ENCODE measurements around the gene ZNF469.
"Not testable (repeated sequence)": the region's sequence is repeated elsewhere in the genome, so short reads cannot be mapped to it uniquely, and the experiment has no call there.

The ZNF469 gene

DNA sequence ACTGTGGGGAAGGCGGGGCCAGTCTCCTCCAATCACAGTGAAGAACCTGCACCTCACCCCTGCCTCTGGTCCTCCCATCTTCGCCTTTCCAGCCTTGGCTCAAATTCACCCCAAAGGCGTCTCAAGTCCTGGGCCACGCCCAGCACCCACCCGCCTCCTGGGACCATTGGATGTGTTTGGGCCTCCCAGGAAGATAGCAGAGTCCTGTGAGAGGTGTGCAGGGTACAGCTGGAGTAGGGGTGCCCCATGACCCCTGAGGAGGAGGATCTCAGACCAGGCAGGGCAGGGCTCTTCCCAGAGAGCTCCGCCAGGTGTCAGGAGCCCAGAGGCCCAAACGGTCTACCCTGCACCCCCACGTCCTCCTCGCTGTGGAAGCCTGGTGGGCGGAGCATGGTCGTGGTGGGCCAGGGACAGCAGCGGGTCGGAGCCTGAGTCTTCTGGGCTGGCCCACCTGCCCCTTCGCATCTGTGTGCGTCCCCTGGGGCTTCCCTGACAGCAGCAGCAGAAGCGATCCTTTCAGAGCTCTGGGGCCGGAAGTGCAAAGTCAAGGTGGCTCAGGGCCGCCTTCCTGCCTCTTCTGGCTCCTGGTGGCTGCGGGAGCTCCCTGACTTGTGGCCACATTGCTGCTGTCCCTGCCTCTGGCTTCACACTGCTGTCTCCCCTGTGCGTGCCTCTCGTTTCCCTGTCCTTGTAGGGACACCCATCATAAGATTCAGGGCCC, 34.9 kb upstream of the ZNF469 start:
- DNase-seq (ENCODE audit: low spot score): peak; percentile 42

DNA sequence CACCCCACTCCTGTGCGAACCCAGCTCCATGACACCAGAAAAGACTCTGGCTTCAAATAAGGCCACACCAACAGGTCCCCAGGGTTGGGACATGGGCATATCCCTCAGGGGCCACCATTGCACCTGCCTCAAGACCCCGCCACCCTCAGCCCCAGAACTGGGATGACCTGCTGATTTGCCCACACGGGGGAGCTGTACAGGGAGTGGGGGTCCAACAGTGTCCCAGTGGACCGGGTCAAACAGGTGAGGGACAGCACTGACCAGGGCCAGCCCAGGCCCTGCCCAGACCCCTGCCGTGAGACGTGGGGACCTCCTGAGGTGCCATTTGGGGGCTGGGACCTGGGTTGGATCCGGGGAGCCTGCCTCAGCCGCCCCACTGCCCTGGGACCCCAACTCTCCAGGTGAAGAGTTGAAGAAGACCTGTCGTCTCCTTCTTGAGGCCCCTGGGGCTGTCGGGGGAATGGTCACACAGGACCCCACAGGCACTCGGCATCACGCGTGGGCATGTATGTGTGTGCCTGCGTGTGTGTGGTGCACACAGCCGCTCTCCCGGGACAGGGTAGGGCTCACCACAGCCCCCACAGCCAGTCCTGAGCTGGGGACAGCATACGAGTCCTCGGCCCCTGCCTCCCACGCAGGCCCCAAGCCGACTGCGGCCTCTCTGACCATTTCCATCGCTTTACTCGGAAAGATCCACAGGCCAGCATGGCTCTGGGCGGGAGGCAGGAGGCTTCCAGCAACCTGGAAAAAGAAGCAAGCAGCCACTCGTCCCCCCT, 34.2 kb upstream of the ZNF469 start:
- DNase-seq (ENCODE audit: low spot score): no peak

DNA sequence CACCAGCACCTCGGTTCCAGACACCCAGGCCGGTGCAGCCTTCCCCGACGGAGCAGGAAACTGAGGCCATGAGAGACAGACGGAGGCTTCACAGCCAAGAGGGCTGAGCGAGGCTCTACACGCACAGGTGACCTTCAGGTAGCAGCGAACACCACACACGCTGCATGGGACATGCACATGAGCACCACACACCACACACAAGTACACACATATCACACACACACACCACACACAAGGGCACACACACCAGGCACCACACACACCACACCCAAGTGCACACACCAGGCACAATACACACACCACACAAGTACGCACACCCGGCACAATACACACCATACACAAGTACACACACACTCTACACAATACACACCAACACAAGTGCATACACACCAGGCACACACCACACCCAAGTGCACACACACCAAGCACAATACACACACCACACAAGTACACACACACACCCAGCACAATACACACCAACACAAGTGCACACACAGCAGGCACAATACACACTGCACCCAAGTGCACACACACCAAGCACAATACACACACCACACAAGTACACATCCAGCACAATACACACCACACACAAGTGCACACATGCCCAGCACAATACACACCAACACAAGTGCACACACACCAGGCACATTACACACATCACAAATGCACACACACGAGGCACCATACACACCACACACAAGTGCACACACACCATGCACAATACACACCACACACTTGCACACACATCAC, 33.4 kb upstream of the ZNF469 start:
- DNase-seq (ENCODE audit: low spot score): no peak

DNA sequence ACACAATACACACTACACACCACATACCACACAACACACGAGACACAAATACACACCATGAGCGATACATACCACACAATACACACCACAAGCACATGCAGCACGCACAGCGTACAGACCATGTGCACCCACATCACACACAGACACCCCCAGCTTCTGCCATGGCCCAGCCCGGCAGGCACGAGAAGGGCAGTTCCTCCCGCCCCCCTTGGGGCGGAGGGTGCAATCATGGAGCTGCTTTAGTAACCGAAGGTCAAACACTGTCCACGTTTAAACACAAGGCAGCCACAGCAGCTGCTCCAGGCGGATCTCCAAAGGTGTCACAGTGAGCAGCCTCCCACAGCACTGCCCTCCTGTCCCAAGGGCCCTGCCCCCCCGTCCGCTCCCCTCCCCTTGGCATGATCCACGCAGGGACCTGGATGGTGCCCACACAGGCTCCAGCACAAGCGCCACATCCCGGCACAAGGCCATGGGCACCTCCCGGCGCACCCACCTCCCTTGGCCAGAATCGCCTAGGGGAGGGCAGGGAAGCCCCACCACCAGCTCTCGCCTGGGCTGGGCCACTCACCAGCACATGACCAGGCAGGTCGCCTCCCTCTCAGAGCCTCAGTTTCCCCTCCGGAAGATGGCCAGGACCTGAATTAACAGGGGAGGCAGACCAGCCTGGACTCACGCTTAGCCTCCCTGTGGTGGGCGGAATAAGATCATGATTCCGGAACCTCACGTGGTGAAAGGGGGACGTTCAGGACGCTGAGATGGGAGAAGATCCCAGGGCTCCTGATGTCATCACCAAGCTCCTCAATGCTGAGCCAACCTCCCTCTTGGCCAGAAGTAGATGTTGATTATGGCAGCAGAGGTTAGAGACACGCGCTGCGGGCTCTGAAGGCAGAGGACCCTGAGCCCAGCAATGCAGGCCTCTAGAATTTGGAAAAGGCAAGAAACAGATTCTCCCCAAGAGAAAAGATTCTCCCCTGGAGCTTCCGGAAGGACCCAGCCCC, 32.6 kb upstream of the ZNF469 start:
- DNase-seq (ENCODE audit: low spot score): no peak

DNA sequence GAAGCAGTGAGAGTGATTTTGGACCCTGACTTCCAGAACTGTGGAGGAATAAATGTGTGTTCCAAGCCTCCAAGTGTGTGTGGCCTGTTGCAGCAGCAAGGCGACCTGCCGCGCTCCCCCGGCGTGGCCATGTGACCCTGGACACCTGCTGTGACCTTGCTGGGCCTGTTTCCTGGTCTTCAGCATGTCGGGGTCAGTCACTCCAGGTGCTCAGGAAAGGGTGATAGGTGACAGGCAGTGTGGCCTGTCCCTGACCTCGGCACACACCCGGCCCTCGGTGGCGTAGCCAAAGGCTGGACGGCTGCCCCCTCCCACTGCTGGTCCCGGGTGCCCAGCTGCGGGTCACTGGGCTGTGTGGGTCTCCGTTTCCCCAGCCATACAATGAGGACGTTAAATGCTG, 31.8 kb upstream of the ZNF469 start:
- DNase-seq (ENCODE audit: low spot score): no peak

DNA sequence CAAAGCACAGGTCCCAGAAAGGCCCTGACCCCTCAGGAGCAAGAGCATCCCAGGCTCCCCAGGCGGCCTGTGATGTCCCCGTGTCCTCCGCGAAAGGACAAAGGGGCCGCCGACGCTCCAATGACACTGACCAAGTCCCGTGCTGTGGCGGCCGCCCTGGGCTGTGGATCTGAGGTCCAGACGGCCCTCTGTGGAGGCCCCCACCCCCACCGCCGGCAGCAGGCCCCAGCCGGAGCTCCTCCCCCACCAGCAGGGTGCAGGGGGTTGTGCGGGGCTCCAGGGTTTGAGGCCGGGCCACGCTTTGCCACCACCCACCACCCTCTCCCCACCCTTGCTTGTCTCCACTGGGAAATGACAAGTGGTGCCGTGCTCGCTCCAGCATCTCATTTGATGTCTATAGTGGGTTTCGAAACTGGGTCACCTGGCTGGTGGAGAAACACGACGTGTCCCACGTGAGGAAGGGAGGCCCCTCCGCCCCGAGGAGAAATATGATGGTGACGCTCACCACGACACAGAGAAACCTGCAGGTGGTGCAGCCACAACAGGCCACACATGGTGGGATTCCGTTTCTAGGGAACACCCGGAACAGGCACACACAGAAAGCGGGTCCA, 31.2 kb upstream of the ZNF469 start:
- no peak for DNase-seq (ENCODE audit: low spot score)

DNA sequence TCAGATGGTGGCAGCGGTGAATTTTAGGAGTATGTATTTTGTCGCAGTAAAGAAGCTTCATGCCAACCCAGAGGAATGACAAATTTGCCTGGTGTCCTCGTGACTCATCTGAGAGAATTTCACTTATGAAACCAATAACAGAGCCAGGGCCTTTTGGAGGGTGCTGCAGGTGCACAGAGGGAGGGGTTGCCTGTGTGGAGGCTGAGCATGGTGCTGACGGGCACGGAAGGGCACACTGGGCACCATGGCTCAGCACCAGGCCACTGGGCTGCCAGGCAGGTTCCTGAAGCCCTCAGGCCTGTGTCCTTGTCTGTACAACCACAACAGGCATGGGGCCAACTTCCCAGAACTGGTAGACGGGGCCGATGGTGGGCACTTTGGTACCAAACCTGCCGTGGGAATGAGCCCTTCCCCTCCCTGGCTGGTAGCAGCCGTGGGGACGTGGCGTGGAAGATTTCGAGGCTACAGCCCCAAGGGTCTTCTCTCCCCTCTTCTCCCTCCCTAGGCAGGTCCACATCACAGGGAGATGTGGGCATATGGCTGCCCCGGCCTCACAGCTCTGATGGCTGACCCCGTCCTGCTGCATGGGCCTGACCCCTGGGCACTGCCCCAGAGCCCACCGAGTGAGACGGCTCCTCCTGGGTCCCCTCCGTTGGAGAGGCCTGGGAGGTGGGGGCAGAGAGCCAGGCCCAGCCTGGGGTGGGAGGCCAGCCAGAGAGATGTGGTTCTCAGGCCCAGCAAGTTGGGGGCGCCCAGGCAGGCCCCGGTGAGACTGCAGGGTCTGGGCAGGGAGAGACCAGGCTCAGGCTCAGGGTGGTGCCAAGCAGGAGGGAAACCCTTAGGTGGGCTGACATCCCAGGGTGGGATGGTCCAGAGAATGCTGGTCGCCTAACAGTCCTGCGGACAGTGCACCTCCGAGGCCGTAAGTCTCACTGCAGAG, 30.2 kb upstream of the ZNF469 start:
- DNase-seq (ENCODE audit: low spot score): no peak

DNA sequence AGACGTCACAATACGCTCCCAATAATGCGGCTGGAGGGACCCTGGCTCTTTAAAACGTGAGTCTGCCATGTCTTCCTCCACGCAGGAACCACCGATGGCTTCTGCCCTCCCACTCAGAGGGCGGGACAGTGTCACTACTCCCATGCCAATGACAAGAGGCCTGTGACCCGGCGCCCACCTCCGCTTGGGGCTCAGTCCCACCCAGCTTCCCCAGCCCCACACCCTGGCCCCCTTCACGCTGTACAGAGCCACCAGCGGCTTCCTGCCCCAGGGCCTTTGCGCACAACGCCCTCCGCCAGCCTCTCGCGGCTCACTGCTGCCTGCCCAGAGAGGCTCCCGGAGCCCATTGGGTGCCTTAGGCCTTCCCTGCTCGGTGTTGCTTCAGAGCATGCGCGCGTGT, 29.5 kb upstream of the ZNF469 start:
- DNase-seq (ENCODE audit: low spot score): no peak

DNA sequence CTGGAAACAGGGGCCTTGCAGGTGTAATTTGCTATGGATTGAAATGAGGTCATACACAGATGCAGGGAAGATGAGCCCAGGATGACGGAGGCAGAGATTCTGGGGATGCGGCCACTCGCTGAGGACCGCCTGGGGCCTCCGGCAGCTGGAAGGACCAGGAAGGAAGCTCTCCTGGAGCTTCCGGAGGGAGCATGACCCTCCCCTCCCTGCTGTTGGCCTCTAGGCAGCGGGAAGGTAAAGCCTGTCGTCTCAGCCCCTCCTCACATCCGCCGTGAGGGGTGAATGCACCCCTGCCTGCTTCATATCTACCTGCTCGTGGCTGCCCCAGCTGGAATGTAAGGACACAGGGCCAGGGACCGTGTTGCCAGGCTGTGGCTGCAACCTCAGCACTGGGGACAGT, 29.1 kb upstream of the ZNF469 start:
- no peak for DNase-seq (ENCODE audit: low spot score)

DNA sequence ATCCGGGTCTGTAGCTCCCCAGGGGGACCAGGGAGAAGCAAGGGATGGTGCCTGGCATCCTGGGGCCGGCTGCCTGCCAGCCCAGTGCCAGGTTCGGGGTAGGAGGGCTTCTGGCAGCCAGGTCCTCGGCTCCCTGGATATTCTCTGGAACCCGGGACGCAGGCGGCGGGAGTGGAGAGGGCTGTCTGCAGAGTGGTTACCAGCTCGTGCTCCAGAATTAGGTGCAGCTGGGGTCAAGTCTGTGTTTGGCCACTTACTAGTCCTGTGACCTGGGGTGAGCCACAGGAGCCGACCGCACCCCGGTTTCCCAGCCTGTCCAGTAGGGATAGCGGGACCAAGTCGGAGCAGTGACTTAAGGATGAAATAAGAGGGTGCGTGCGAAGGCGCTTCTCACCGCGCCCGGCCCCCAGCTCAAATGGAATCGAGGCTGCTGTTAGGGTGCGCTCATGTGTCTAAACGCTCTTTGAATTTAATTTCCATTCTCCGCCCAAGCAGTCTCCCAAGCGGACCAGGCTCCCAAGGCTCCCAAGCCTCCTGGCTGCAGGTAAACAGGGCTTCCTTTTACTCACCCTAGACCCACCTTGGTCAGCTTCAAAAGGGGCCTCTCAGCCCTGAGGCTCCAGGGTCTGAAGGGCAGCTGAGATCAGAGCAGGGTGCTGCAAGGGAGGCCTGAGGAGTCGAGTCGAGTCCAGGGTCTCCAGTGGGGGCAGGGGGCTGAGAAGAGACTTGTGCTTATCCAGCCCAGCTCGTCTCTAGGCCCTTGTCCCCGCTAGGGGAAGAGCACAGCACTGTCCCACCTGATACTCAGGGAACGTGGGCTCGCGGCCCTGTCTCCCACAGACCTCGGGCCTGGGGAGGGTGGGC, 28.3 kb upstream of the ZNF469 start:
- DNase-seq (ENCODE audit: low spot score): no peak

DNA sequence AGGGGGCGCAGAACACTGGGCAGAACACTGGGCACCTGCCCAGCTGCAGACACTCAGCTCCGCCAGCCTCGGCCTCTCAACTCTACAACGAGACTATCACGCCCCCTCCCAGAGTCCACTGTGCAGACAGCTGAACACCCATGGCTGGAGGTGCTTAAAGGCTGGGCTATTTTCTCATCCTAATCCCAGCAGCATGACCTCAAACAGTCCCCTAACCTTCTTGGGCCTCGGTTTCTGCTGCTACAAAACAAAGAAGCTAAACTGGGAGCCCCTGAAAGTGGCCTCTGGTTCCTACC, 27.7 kb upstream of the ZNF469 start:
- DNase-seq (ENCODE audit: low spot score): no peak

DNA sequence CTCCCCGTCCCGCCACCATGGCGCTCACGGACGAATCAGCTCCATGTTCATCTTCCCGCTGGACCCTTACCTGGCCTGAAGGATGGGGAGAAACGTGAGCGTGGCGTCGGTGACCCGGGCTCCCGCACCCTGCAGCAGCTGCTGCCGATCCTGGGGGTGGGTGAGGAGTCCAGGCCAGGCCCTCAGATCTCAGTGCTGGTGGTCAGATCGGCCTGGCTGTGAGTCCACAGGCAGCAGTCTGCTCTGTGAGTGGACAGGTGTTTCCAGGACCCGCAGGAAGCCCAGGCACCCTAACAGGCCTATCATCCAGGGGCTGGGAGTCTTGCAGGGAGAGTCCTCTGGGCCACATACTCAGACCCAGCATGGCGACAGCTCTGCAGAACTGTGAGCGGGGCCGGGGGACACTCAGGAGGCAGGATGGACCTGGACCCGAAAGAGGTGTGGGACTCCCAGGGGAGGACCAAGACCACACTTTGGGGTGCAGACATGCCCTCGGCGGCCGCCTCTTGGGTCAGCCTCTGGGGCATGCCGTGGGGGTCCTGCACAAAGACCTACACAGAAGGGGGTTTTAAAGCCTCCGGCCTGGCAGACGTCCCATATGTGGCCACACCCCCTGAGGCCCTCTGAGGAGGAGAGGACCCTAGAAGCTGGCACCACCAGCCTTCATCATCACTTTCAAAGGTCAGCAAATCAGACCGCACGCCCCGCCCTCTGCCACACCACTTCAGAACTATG, 27.2 kb upstream of the ZNF469 start:
- DNase-seq (ENCODE audit: low spot score): no peak

DNA sequence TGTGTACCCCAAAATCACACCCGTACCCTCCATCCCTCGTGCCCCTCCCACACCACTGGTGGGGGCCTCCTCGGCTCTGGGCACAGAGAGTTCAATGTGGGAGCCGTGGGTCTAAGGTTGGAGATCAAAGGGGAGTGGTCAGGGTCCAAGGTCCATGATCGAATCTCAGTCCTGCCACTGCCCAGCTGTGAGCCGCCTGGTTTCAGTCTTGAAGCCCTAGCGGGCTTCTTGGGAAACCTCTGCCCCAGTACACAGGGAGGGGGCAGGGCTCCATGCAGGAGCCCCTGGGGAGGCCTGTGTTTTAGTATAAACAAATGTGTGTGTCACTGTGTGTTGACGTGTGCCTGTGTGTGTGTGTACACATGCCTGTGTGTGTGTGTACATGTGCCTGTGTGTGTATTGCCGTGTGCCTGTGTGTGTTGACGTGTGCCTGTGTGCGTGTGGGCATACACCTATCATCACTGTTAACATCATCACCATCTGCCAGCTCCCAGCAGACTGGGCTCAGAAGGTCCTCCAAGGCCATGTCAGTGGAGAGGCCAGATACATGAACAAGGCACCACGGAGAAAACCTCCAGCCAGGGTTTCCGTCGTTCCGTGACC, 26.5 kb upstream of the ZNF469 start:
- no peak for DNase-seq (ENCODE audit: low spot score)

DNA sequence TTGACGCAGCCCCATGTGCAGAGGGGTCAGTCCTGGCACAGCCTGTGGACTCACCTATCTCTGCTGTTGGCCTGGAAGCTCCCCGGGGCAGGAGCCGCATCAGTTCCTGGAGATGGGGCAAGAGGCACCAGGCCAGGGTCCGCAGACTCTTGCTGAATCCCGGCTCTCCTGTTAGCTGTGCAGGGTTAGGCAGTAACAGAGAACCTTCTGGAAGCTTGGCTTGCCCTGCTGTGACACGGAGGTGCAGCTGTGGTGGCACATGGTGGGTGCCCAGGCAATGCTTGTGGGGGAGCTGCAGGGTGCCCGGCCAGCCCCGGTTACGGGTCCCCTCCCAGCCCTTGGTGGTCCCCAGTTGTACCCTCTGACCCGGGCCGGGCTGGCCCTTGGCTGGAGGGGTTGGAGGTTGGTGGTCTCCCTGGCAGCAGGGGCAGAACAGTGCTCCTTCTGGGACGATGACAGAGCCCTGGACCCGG, 26.0 kb upstream of the ZNF469 start:
- no peak for DNase-seq (ENCODE audit: low spot score)

DNA sequence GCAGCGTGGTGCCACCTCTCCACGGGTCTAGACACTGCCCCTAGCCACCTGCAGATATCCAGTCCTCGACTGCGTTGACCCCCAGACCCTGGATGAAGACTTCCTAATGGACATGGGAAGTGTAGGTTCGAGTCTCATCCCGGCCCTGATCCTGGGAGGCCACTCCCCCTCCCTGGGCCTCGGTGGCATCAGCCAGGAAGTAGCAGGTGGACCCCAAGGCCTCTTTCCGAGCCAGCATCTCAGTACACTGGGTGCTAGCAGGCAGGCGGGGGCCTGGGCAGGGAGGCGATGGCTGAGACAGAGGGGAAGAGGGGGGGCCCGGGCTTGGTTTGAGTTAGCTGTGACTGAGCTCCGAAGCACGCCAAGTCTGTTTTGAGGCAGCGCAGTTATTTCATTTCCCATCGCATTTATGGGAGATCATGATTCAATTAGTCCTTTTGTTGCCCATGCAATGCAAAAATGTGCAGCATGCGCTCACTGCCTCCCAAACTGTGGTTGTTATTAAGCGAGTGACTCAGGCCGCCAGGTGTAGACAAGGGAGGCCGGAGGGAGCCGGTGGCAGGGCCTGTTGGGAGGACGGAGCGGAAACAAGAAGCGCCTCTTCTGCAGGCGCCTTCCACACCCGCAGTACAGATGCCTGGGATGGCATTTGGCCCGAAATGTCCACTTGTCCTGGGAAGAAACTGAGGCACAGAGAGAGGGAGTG, 25.3 kb upstream of the ZNF469 start:
- DNase-seq (ENCODE audit: low spot score): no peak

DNA sequence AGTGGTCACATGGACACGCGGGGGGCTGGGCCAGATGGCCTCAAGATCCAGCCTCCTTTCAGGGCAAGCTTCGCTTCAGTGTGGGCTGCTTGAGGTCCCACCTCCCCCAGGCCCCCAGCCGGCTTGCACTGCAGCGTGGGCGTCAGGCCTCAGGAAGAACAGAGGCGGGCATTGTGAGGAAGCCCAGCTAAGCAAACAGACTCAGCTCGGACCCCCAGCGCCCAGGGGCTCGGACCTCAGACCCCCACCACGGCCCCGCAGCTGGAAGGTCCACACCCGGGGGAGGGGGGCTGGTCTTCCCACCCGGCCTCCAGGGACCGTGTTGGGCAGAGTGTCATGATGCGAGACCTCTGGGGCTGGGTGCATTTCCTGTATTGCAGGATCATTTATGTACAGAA, 24.7 kb upstream of the ZNF469 start:
- DNase-seq (ENCODE audit: low spot score): no peak

DNA sequence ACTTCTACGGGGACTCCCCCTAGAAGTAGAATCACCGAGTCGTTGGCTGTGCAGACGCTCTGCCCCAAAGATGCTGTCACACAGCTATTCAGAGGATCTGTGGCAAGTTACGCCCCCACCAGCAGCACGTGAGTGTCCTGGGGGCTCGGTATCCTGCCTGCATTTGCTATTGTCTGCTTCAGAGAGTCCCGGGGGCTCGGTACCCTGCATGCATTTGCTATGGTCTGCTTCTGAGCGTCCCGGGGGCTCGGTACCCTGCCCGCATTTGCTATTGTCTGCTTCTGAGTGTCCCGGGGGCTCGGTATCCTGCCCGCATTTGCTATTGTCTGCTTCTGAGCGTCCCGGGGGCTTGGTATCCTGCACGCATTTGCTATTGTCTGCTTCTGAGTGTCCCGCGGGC, 23.8 kb upstream of the ZNF469 start:
- no peak for DNase-seq (ENCODE audit: low spot score)

DNA sequence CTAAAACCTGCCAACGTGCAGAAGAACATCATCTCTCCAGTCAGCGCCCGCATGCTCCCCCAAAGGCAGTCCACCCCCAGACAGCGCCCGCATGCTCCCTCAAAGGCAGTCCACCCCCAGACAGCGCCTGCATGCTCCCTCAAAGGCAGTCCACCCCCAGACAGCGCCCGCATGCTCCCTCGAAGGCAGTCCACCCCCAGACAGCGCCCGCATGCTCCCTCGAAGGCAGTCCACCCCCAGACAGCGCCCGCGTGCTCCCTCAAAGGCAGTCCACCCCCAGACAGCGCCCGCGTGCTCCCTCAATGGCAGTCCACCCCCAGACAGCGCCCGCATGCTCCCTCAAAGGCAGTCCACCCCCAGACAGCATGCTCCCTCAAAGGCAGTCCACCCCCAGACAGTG, 22.4 kb upstream of the ZNF469 start:
- DNase-seq (ENCODE audit: low spot score): not testable (repeated sequence)

Measured in NAMALWA (cell line).